Measurements from ENCODE around the gene IL10RB. TPM values are rescaled to one million over a fixed set of nuclear protein-coding genes. Genes with fewer than 3 reads are reported as not detected.

The IL10RB gene
- total and polyA plus RNA-seq, 2 experiments from 2014 or later = 2.2 to 2.5 TPM

GRCh38 chr21:33249331-33250002 is 16.7 kb upstream of the IL10RB start:
- Mint-ChIP-seq H3K9me3 (no peaks in the 10 kb centered on the region; the same call in 2 of the 3 replicates), H3K4me3 (no peak overlapping the region), H3K4me1 (peaks cover 6% of the 10 kb centered on the region; the same call in 2 of the 3 replicates), H3K27me3 (ENCODE audit: insufficient read depth, low read depth, poor library complexity) (no peaks in the 10 kb centered on the region), H3K36me3 (ENCODE audit: low read depth) (peaks cover 68% of the 10 kb centered on the region), H3K27ac (no peak overlapping the region)
- DNase-seq (ENCODE audit: low spot score) (no peak), ATAC-seq (no peak)
- no peak overlapping the region for H3K4me2 ChIP-seq
- H3K4me3 ChIP-seq = no peak overlapping the region
- H3K4me1 ChIP-seq (ENCODE audit: insufficient read depth) = no peaks in the 10 kb centered on the region
- H3K36me3 ChIP-seq (ENCODE audit: insufficient read depth) = peaks cover 16% of the 10 kb centered on the region
- no peaks in the 10 kb centered on the region for H3K9me2 ChIP-seq (ENCODE audit: insufficient read depth)
- no peaks in the 10 kb centered on the region for H3F3A ChIP-seq (replicated peaks; ENCODE audit: low read depth)
- H3K79me2 ChIP-seq (replicated peaks; ENCODE audit: insufficient read depth) = no peaks in the 10 kb centered on the region
- H4K20me1 ChIP-seq (replicated peaks; ENCODE audit: insufficient read depth) = no peaks in the 10 kb centered on the region; the same call in 1 of the 2 replicates
- no peak overlapping the region for H2AFZ ChIP-seq
- H3K27ac ChIP-seq (ENCODE audit: low read depth) = no peak overlapping the region
- no peaks in the 10 kb centered on the region for H3K27me3 ChIP-seq (ENCODE audit: insufficient read depth)
- TF ChIP-seq ZNF331 (CRISPR knock-in tag; IDR thresholded peaks at IDR 0.05; ENCODE audit: low read depth) = no peak

- H3K4me1 ChIP-seq (ENCODE audit: insufficient read depth) = no peaks in the 10 kb centered on the region
- H3K4me3 Mint-ChIP-seq = no peak overlapping the region
- H3K79me2 ChIP-seq (replicated peaks; ENCODE audit: insufficient read depth) = no peaks in the 10 kb centered on the region
- H3F3A ChIP-seq (replicated peaks; ENCODE audit: low read depth) = no peaks in the 10 kb centered on the region
- ATAC-seq (no peak), DNase-seq (ENCODE audit: low spot score) (no peak)
- no peaks in the 10 kb centered on the region for H3K9me2 ChIP-seq (ENCODE audit: insufficient read depth)
- no peaks in the 10 kb centered on the region; the same call in 2 of the 3 replicates for H3K9me3 Mint-ChIP-seq
- H3K4me1 Mint-ChIP-seq = peaks cover 6% of the 10 kb centered on the region; the same call in 2 of the 3 replicates
- H2AFZ ChIP-seq = no peak overlapping the region
- H3K27ac Mint-ChIP-seq = no peak overlapping the region
- H4K20me1 ChIP-seq (replicated peaks; ENCODE audit: insufficient read depth) = no peaks in the 10 kb centered on the region; the same call in 1 of the 2 replicates
- H3K27me3 Mint-ChIP-seq (ENCODE audit: insufficient read depth, low read depth, poor library complexity) = no peaks in the 10 kb centered on the region
- peaks cover 13% of the 10 kb centered on the region for H3K36me3 ChIP-seq (ENCODE audit: insufficient read depth)
- no peak overlapping the region for H3K4me2 ChIP-seq
- H3K27me3 ChIP-seq (ENCODE audit: insufficient read depth) = no peaks in the 10 kb centered on the region
- H3K4me3 ChIP-seq = no peak overlapping the region
- H3K27ac ChIP-seq (ENCODE audit: low read depth) = no peak overlapping the region
- H3K36me3 Mint-ChIP-seq (ENCODE audit: low read depth) = peaks cover 68% of the 10 kb centered on the region
- TF ChIP-seq CTCF (conservative IDR thresholded peaks at IDR 0.05; ENCODE audit: low read depth in 2 of 2) (no peak), ETS1 (IDR thresholded peaks at IDR 0.05) (no peak), STAT1 (IDR thresholded peaks at IDR 0.05; ENCODE audit: unreplicated experiment) (no peak), EZH2phosphoT487 (IDR thresholded peaks at IDR 0.05; ENCODE audit: unreplicated experiment) (no peak), ZNF331 (CRISPR knock-in tag; IDR thresholded peaks at IDR 0.05; ENCODE audit: low read depth) (no peak), JUNB (IDR thresholded peaks at IDR 0.05; ENCODE audit: unreplicated experiment) (no peak), EZH2 (IDR thresholded peaks at IDR 0.05; ENCODE audit: low read depth, unreplicated experiment) (no peak), POLR2AphosphoS5 (IDR thresholded peaks at IDR 0.05; ENCODE audit: low read depth) (no peak), CREB1 (CRISPR knock-in tag; IDR thresholded peaks at IDR 0.05; ENCODE audit: low read depth) (no peak), REST (IDR thresholded peaks at IDR 0.05; ENCODE audit: unreplicated experiment) (no peak)
These were observed 15.0 kb upstream of the IL10RB start for GRCh38 chr21:33251119-33251518.
